ENCODE measurements around the gene PTPRM. TPM values are rescaled to one million over a fixed set of nuclear protein-coding genes. Genes with fewer than 3 reads are reported as not detected.

The PTPRM gene
- polyA plus RNA-seq, 4 donors, result 2.2 to 31.4 (median 18.1) TPM

- Histone ChIP-seq H3K4me3 (ENCODE audit: low read depth in 1 of 3, low read length in 3 of 3) (no peak overlapping the region), H3K36me3 (ENCODE audit: control insufficient read depth in 3 of 3, insufficient read depth in 2 of 3, low read depth in 1 of 3, low read length in 3 of 3) (peaks cover 0 to 4% (median 0%) of the 10 kb centered on the region in 3 donors), H3K27me3 (ENCODE audit: control insufficient read depth in 3 of 3, insufficient read depth in 3 of 3, low read length in 3 of 3) (no peaks in the 10 kb centered on the region), H3K9me3 (ENCODE audit: control insufficient read depth in 2 of 2, insufficient read depth in 1 of 2, low read depth in 1 of 2, low read length in 1 of 2) (no peaks in the 10 kb centered on the region), H3K4me1 (ENCODE audit: control insufficient read depth in 3 of 3, insufficient read depth in 2 of 3, low read depth in 1 of 3, low read length in 2 of 3) (no peaks in the 10 kb centered on the region), H3K27ac (ENCODE audit: low read depth in 1 of 3, low read length in 2 of 3) (no peak overlapping the region)
- DNase-seq (no peak), FAIRE-seq (no peak)
- WGBS, 3 donors, result 77 to 86% (median 85%) methylated on average over 10 of the region's 10 CpGs
Observed at GRCh38 chr18:8406186-8406867, 839.2 kb downstream of the PTPRM start.

- no peak for FAIRE-seq
- no peak overlapping the region for H3K4me3 ChIP-seq (ENCODE audit: low read depth in 1 of 3, low read length in 3 of 3)
- peaks cover 0 to 1% of the 10 kb centered on the region in 2 donors for H3K9me3 ChIP-seq (ENCODE audit: control insufficient read depth in 2 of 2, insufficient read depth in 1 of 2, low read depth in 1 of 2, low read length in 1 of 2)
- H3K36me3 ChIP-seq (ENCODE audit: control insufficient read depth in 3 of 3, insufficient read depth in 2 of 3, low read depth in 1 of 3, low read length in 3 of 3), result peaks cover 0 to 3% (median 0%) of the 10 kb centered on the region in 3 donors
- no peak overlapping the region for H3K27ac ChIP-seq (ENCODE audit: low read depth in 1 of 3, low read length in 2 of 3)
- no peaks in the 10 kb centered on the region for H3K4me1 ChIP-seq (ENCODE audit: control insufficient read depth in 3 of 3, insufficient read depth in 2 of 3, low read depth in 1 of 3, low read length in 2 of 3)
- DNase-seq, result no peak
- no peaks in the 10 kb centered on the region for H3K27me3 ChIP-seq (ENCODE audit: control insufficient read depth in 3 of 3, insufficient read depth in 3 of 3, low read length in 3 of 3)
- WGBS, 3 donors, result 90 to 93% (median 92%) methylated on average over 15 of the region's 15 CpGs
Observed at GRCh38 chr18:8406868-8407250, 839.7 kb downstream of the PTPRM start.

- FAIRE-seq, result no peak
- H3K27ac ChIP-seq (ENCODE audit: low read depth in 1 of 3, low read length in 2 of 3), result no peak overlapping the region
- DNase-seq, result no peak
- H3K27me3 ChIP-seq (ENCODE audit: control insufficient read depth in 3 of 3, insufficient read depth in 3 of 3, low read length in 3 of 3), result no peaks in the 10 kb centered on the region
- WGBS, 3 donors, result 90 to 98% (median 92%) methylated on average over 3 of the region's 3 CpGs
- H3K9me3 ChIP-seq (ENCODE audit: control insufficient read depth in 2 of 2, insufficient read depth in 1 of 2, low read depth in 1 of 2, low read length in 1 of 2), result peaks cover 0 to 6% of the 10 kb centered on the region in 2 donors
- H3K4me1 ChIP-seq (ENCODE audit: control insufficient read depth in 3 of 3, insufficient read depth in 2 of 3, low read depth in 1 of 3, low read length in 2 of 3), result no peaks in the 10 kb centered on the region
- no peak overlapping the region for H3K4me3 ChIP-seq (ENCODE audit: low read depth in 1 of 3, low read length in 3 of 3)
- peaks cover 0 to 3% (median 0%) of the 10 kb centered on the region in 3 donors for H3K36me3 ChIP-seq (ENCODE audit: control insufficient read depth in 3 of 3, insufficient read depth in 2 of 3, low read depth in 1 of 3, low read length in 3 of 3)
Observed at GRCh38 chr18:8409151-8409550, 842.0 kb downstream of the PTPRM start.

GRCh38 chr18:8411492-8411891, 844.4 kb downstream of the PTPRM start:
- FAIRE-seq (no peak), DNase-seq (no peak)
- Histone ChIP-seq H3K9me3 (ENCODE audit: control insufficient read depth in 2 of 2, insufficient read depth in 1 of 2, low read depth in 1 of 2, low read length in 1 of 2) (peaks cover 0 to 6% of the 10 kb centered on the region in 2 donors), H3K27ac (ENCODE audit: low read depth in 1 of 3, low read length in 2 of 3) (no peak overlapping the region), H3K27me3 (ENCODE audit: control insufficient read depth in 3 of 3, insufficient read depth in 3 of 3, low read length in 3 of 3) (no peaks in the 10 kb centered on the region), H3K4me1 (ENCODE audit: control insufficient read depth in 3 of 3, insufficient read depth in 2 of 3, low read depth in 1 of 3, low read length in 2 of 3) (no peaks in the 10 kb centered on the region), H3K4me3 (ENCODE audit: low read depth in 1 of 3, low read length in 3 of 3) (no peak overlapping the region), H3K36me3 (ENCODE audit: control insufficient read depth in 3 of 3, insufficient read depth in 2 of 3, low read depth in 1 of 3, low read length in 3 of 3) (peaks cover 0 to 3% (median 0%) of the 10 kb centered on the region in 3 donors)

- no peak for DNase-seq
- H3K4me3 ChIP-seq (ENCODE audit: low read depth in 1 of 3, low read length in 3 of 3), result no peak overlapping the region
- 89 to 96% (median 90%) methylated on average over 8 of the region's 8 CpGs for WGBS, 3 donors
- no peaks in the 10 kb centered on the region for H3K4me1 ChIP-seq (ENCODE audit: control insufficient read depth in 3 of 3, insufficient read depth in 2 of 3, low read depth in 1 of 3, low read length in 2 of 3)
- H3K27me3 ChIP-seq (ENCODE audit: control insufficient read depth in 3 of 3, insufficient read depth in 3 of 3, low read length in 3 of 3), result no peaks in the 10 kb centered on the region
- no peak for FAIRE-seq
- peaks cover 0 to 3% (median 0%) of the 10 kb centered on the region in 3 donors for H3K36me3 ChIP-seq (ENCODE audit: control insufficient read depth in 3 of 3, insufficient read depth in 2 of 3, low read depth in 1 of 3, low read length in 3 of 3)
- peaks cover 0 to 6% of the 10 kb centered on the region in 2 donors for H3K9me3 ChIP-seq (ENCODE audit: control insufficient read depth in 2 of 2, insufficient read depth in 1 of 2, low read depth in 1 of 2, low read length in 1 of 2)
- H3K27ac ChIP-seq (ENCODE audit: low read depth in 1 of 3, low read length in 2 of 3), result no peak overlapping the region
Observed at GRCh38 chr18:8412117-8412516, 845.0 kb downstream of the PTPRM start.

GRCh38 chr18:8413189-8413588, 846.1 kb downstream of the PTPRM start:
- H3K4me3 ChIP-seq (ENCODE audit: low read depth in 1 of 3, low read length in 3 of 3), result no peak overlapping the region
- H3K4me1 ChIP-seq (ENCODE audit: control insufficient read depth in 3 of 3, insufficient read depth in 2 of 3, low read depth in 1 of 3, low read length in 2 of 3), result no peaks in the 10 kb centered on the region
- no peaks in the 10 kb centered on the region for H3K27me3 ChIP-seq (ENCODE audit: control insufficient read depth in 3 of 3, insufficient read depth in 3 of 3, low read length in 3 of 3)
- peaks cover 0 to 6% of the 10 kb centered on the region in 2 donors for H3K9me3 ChIP-seq (ENCODE audit: control insufficient read depth in 2 of 2, insufficient read depth in 1 of 2, low read depth in 1 of 2, low read length in 1 of 2)
- H3K27ac ChIP-seq (ENCODE audit: low read depth in 1 of 3, low read length in 2 of 3), result no peak overlapping the region
- WGBS, 3 donors, result 59 to 78% (median 67%) methylated on average over 2 of the region's 2 CpGs
- FAIRE-seq, result no peak
- no peak for DNase-seq
- peaks cover 0 to 3% (median 0%) of the 10 kb centered on the region in 3 donors for H3K36me3 ChIP-seq (ENCODE audit: control insufficient read depth in 3 of 3, insufficient read depth in 2 of 3, low read depth in 1 of 3, low read length in 3 of 3)

GRCh38 chr18:8413751-8414150, 846.6 kb downstream of the PTPRM start:
- peaks cover 0 to under 1% (median 0%) of the 10 kb centered on the region in 3 donors for H3K36me3 ChIP-seq (ENCODE audit: control insufficient read depth in 3 of 3, insufficient read depth in 2 of 3, low read depth in 1 of 3, low read length in 3 of 3)
- no peak for FAIRE-seq
- no peaks in the 10 kb centered on the region for H3K4me1 ChIP-seq (ENCODE audit: control insufficient read depth in 3 of 3, insufficient read depth in 2 of 3, low read depth in 1 of 3, low read length in 2 of 3)
- H3K27me3 ChIP-seq (ENCODE audit: control insufficient read depth in 3 of 3, insufficient read depth in 3 of 3, low read length in 3 of 3), result peaks cover 0 to 2% (median 0%) of the 10 kb centered on the region in 3 donors
- DNase-seq, result no peak
- WGBS, 3 donors, result 57 to 70% (median 60%) methylated on average over 6 of the region's 6 CpGs
- H3K4me3 ChIP-seq (ENCODE audit: low read depth in 1 of 3, low read length in 3 of 3), result no peak overlapping the region
- H3K9me3 ChIP-seq (ENCODE audit: control insufficient read depth in 2 of 2, insufficient read depth in 1 of 2, low read depth in 1 of 2, low read length in 1 of 2), result peaks cover 0 to 6% of the 10 kb centered on the region in 2 donors
- H3K27ac ChIP-seq (ENCODE audit: low read depth in 1 of 3, low read length in 2 of 3), result no peak overlapping the region

- 47 to 55% (median 54%) methylated on average over 15 of the region's 15 CpGs for WGBS, 3 donors
- Histone ChIP-seq H3K9me3 (ENCODE audit: control insufficient read depth in 2 of 2, insufficient read depth in 1 of 2, low read depth in 1 of 2, low read length in 1 of 2) (peaks cover 0 to 6% of the 10 kb centered on the region in 2 donors), H3K27ac (ENCODE audit: low read depth in 1 of 3, low read length in 2 of 3) (no peak overlapping the region), H3K4me1 (ENCODE audit: control insufficient read depth in 3 of 3, insufficient read depth in 2 of 3, low read depth in 1 of 3, low read length in 2 of 3) (no peaks in the 10 kb centered on the region), H3K4me3 (ENCODE audit: low read depth in 1 of 3, low read length in 3 of 3) (no peak overlapping the region), H3K36me3 (ENCODE audit: control insufficient read depth in 3 of 3, insufficient read depth in 2 of 3, low read depth in 1 of 3, low read length in 3 of 3) (no peaks in the 10 kb centered on the region), H3K27me3 (ENCODE audit: control insufficient read depth in 3 of 3, insufficient read depth in 3 of 3, low read length in 3 of 3) (peaks cover 0 to 2% (median 0%) of the 10 kb centered on the region in 3 donors)
- DNase-seq, result no peak
- FAIRE-seq, result no peak
Observed at GRCh38 chr18:8416212-8417019, 849.3 kb downstream of the PTPRM start.
